Measurements from ENCODE around the gene GRAMD2A. TPM values are rescaled to one million over a fixed set of nuclear protein-coding genes. Genes with fewer than 3 reads are reported as not detected.
A peak's percentile ranks its signal among the peaks of the same experiment; 100 is the strongest.

Gene GRAMD2A
- total and polyA plus RNA-seq, 5 donors from 2014 or later: not detected

DNA sequence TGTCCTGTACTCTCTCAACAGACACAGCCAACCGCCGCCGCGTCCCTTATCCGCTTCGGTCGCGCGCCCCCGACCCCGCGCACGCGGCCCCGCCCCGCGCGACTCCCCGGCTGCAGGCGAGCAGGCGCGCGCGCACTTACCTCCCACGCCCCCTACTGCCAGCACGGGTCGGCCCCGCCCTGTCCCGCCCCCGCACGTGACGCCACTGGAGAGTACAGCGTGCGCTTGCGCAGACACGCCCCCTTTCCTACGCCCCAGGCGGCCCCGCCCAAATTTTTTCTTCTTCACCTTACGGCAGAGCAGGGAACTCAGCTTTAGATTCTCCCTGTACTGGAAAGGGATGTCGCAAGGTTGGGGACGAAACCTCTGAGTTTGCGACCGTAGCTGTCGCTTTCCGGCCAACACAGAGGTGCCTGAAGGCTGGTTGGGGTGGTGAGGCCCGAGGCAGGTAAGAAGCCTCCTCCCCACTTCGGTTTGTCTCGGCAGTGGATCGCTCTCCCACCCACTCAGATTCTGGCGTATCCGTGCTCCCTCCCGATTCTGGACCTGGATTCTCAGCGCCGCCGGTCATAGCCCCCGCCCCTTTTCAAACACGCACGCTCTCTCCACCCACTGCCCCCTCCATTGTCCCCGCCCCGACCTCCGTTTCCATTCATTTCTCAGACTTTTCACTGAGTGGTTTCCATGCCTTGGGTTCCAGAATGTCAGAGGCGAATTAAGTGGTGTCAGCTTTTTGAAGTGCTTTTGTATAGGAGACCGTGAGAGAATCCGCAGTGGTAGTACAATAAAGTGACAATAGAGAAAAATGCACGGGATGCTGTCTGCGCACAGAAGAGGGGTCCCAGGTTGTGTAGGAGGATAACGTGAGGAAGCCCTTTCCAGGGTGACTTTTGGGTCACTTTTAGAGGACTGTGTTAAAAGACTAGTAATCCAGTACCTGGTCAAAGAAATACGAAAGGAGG is 79.3 kb downstream of the GRAMD2A start, which contains the start of the genes MYO9A and SENP8:
Gene MYO9A, minus strand, starts transcription at position 134 of the 962 bp plus-strand sequence. CDS start 71,587 bp downstream, outside the sequence.
Gene SENP8, plus strand, starts transcription at position 387 of the 962 bp plus-strand sequence. CDS start 21,221 bp downstream, outside the sequence.
- H3K36me3 Mint-ChIP-seq: no peaks in the 10 kb centered on the region
- H3K27ac Mint-ChIP-seq: peak within 1 kb of the TSS; percentile 89 to 99 (median 98)

DNA sequence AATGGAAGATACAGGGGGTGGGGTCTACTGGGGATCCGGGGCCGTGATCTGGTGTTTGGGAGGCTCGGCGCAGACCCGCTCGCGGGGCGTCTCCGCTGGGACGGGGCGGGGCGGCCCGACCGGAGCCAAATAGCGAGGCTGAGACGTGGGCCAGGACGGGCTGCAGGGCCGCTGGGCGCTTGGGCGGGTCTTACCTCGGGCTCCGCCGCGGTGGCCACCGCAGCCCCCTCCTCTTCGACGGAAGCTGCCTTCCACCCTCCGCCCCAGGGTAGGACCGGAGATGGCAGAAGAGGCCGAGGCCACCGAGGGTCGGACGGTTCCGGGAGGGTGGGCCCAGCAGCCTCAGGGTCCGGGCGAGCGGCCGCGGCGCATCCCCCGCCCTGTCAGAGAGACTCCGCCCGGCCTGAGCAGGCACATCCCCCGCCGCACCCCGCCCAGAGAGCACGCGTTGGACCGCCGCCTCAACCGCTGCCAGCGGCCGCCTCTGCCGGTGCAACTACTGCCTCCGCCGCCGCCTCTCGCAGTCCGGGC is 80.0 kb downstream of the GRAMD2A start:
- H3K4me1 Mint-ChIP-seq: peaks cover 16 to 48% (median 34%) of the 10 kb centered on the region in 4 donors
- H3K27ac ChIP-seq (ENCODE audit: insufficient read depth, low read length, poor library complexity, severe bottlenecking): peak overlapping the region; percentile 95
- no peaks in the 10 kb centered on the region for H3K9me3 ChIP-seq (ENCODE audit: control insufficient read depth in 2 of 2, low read length in 2 of 2)
- H3K36me3 ChIP-seq (ENCODE audit: control insufficient read depth, insufficient read depth, low read length): no peaks in the 10 kb centered on the region
- peaks cover 18% of the 10 kb centered on the region for H3K4me1 ChIP-seq (ENCODE audit: control insufficient read depth, insufficient read depth, low read length, poor library complexity, severe bottlenecking)
- H3K27me3 ChIP-seq (ENCODE audit: control insufficient read depth, insufficient read depth, low read length): no peaks in the 10 kb centered on the region
- DNase-seq (peak; percentile 55 to 82 (median 65)), ATAC-seq (ENCODE audit: low read depth in 2 of 2) (peak; percentile 18 to 21)
- H3K36me3 Mint-ChIP-seq: no peaks in the 10 kb centered on the region
- peak overlapping the region; percentile 12 to 98 (median 91) for H3K27ac Mint-ChIP-seq
- H3K4me3 Mint-ChIP-seq: peak overlapping the region; percentile 94 to 99 (median 96)
- H3K4me3 ChIP-seq (ENCODE audit: low read depth, low read length): peak overlapping the region; percentile 89
- peaks cover 0 to 1% (median 0%) of the 10 kb centered on the region in 7 donors for H3K9me3 Mint-ChIP-seq
- H3K27me3 Mint-ChIP-seq: no peaks in the 10 kb centered on the region

More for the DNA sequence above, 79.3 kb downstream of the GRAMD2A start, which contains the start of the genes MYO9A and SENP8:
- H3K27ac ChIP-seq (ENCODE audit: insufficient read depth, low read length, poor library complexity, severe bottlenecking): peak within 1 kb of the TSS; percentile 95
- H3K4me1 ChIP-seq (ENCODE audit: control insufficient read depth, insufficient read depth, low read length, poor library complexity, severe bottlenecking): peaks cover 18% of the 10 kb centered on the region
- no peaks in the 10 kb centered on the region for H3K27me3 Mint-ChIP-seq
- no peaks in the 10 kb centered on the region for H3K36me3 ChIP-seq (ENCODE audit: control insufficient read depth, insufficient read depth, low read length)
- H3K4me1 Mint-ChIP-seq: peaks cover 16 to 45% (median 31%) of the 10 kb centered on the region in 4 donors
- no peaks in the 10 kb centered on the region for H3K9me3 ChIP-seq (ENCODE audit: control insufficient read depth in 2 of 2, low read length in 2 of 2)
- no peaks in the 10 kb centered on the region for H3K27me3 ChIP-seq (ENCODE audit: control insufficient read depth, insufficient read depth, low read length)
- H3K4me3 ChIP-seq (ENCODE audit: low read depth, low read length): peak within 1 kb of the TSS; percentile 89
- DNase-seq (peak; percentile 96 to 98 (median 98)), ATAC-seq (ENCODE audit: low read depth in 2 of 2) (peak; percentile 82 to 84)
- H3K4me3 Mint-ChIP-seq: peak within 1 kb of the TSS; percentile 94 to 99 (median 96)
- H3K9me3 Mint-ChIP-seq: peaks cover 0 to 1% (median 0%) of the 10 kb centered on the region in 7 donors

GRCh38 chr15:72116731-72117485 is 80.7 kb downstream of the GRAMD2A start:
- Mint-ChIP-seq H3K27me3 (no peaks in the 10 kb centered on the region), H3K4me3 (peak overlapping the region; percentile 94 to 99 (median 96)), H3K9me3 (peaks cover 0 to 1% (median 0%) of the 10 kb centered on the region in 7 donors), H3K4me1 (peaks cover 16 to 48% (median 35%) of the 10 kb centered on the region in 4 donors), H3K27ac (peak overlapping the region; percentile 2 to 93 (median 91)), H3K36me3 (no peaks in the 10 kb centered on the region)
- H3K27me3 ChIP-seq (ENCODE audit: control insufficient read depth, insufficient read depth, low read length): no peaks in the 10 kb centered on the region
- peak overlapping the region; percentile 95 for H3K27ac ChIP-seq (ENCODE audit: insufficient read depth, low read length, poor library complexity, severe bottlenecking)
- ATAC-seq (ENCODE audit: low read depth in 2 of 2): peak in 1 of 2 donors; percentile 1
- H3K4me1 ChIP-seq (ENCODE audit: control insufficient read depth, insufficient read depth, low read length, poor library complexity, severe bottlenecking): peaks cover 18% of the 10 kb centered on the region
- H3K36me3 ChIP-seq (ENCODE audit: control insufficient read depth, insufficient read depth, low read length): no peaks in the 10 kb centered on the region
- peak overlapping the region; percentile 89 for H3K4me3 ChIP-seq (ENCODE audit: low read depth, low read length)
- peak in 1 of 3 donors; percentile 47 for DNase-seq
- no peaks in the 10 kb centered on the region for H3K9me3 ChIP-seq (ENCODE audit: control insufficient read depth in 2 of 2, low read length in 2 of 2)

- H3K9me3 ChIP-seq (ENCODE audit: control insufficient read depth in 2 of 2, low read length in 2 of 2): no peaks in the 10 kb centered on the region
- H3K4me1 Mint-ChIP-seq: peaks cover 16 to 39% (median 33%) of the 10 kb centered on the region in 4 donors
- peaks cover 13% of the 10 kb centered on the region for H3K4me1 ChIP-seq (ENCODE audit: control insufficient read depth, insufficient read depth, low read length, poor library complexity, severe bottlenecking)
- no peaks in the 10 kb centered on the region for H3K27me3 ChIP-seq (ENCODE audit: control insufficient read depth, insufficient read depth, low read length)
- no peaks in the 10 kb centered on the region for H3K36me3 ChIP-seq (ENCODE audit: control insufficient read depth, insufficient read depth, low read length)
- H3K4me3 ChIP-seq (ENCODE audit: low read depth, low read length): no peak overlapping the region
- no peak overlapping the region for H3K27ac Mint-ChIP-seq
- H3K9me3 Mint-ChIP-seq: peaks cover 0 to 1% (median 0%) of the 10 kb centered on the region in 7 donors
- H3K36me3 Mint-ChIP-seq: peaks cover 4% of the 10 kb centered on the region
- no peak for DNase-seq
- ATAC-seq (ENCODE audit: low read depth in 2 of 2): no peak
- H3K27me3 Mint-ChIP-seq: no peaks in the 10 kb centered on the region
- H3K4me3 Mint-ChIP-seq: peak overlapping the region in 2 of 4 donors; percentile 4 to 76
- no peak overlapping the region for H3K27ac ChIP-seq (ENCODE audit: insufficient read depth, low read length, poor library complexity, severe bottlenecking)
These were observed 84.1 kb downstream of the GRAMD2A start for GRCh38 chr15:72113347-72114031.

GRCh38 chr15:72112805-72113204 is 84.8 kb downstream of the GRAMD2A start:
- no peaks in the 10 kb centered on the region for H3K27me3 Mint-ChIP-seq
- H3K4me1 Mint-ChIP-seq: peaks cover 16 to 39% (median 35%) of the 10 kb centered on the region in 4 donors
- peaks cover 0 to 1% (median 0%) of the 10 kb centered on the region in 7 donors for H3K9me3 Mint-ChIP-seq
- no peak overlapping the region for H3K27ac ChIP-seq (ENCODE audit: insufficient read depth, low read length, poor library complexity, severe bottlenecking)
- no peak for ATAC-seq (ENCODE audit: low read depth in 2 of 2)
- H3K36me3 ChIP-seq (ENCODE audit: control insufficient read depth, insufficient read depth, low read length): no peaks in the 10 kb centered on the region
- peaks cover 13% of the 10 kb centered on the region for H3K4me1 ChIP-seq (ENCODE audit: control insufficient read depth, insufficient read depth, low read length, poor library complexity, severe bottlenecking)
- peaks cover 7% of the 10 kb centered on the region for H3K36me3 Mint-ChIP-seq
- H3K4me3 ChIP-seq (ENCODE audit: low read depth, low read length): no peak overlapping the region
- DNase-seq: no peak
- H3K9me3 ChIP-seq (ENCODE audit: control insufficient read depth in 2 of 2, low read length in 2 of 2): no peaks in the 10 kb centered on the region
- H3K27ac Mint-ChIP-seq: no peak overlapping the region
- H3K27me3 ChIP-seq (ENCODE audit: control insufficient read depth, insufficient read depth, low read length): no peaks in the 10 kb centered on the region
- H3K4me3 Mint-ChIP-seq: peak overlapping the region in 1 of 4 donors; percentile 76

GRCh38 chr15:72112116-72112515 is 85.5 kb downstream of the GRAMD2A start:
- DNase-seq (no peak), ATAC-seq (ENCODE audit: low read depth in 2 of 2) (no peak)
- Mint-ChIP-seq H3K36me3 (peaks cover 7% of the 10 kb centered on the region), H3K9me3 (no peaks in the 10 kb centered on the region), H3K27me3 (no peaks in the 10 kb centered on the region), H3K27ac (no peak overlapping the region), H3K4me1 (peaks cover 16 to 39% (median 34%) of the 10 kb centered on the region in 4 donors), H3K4me3 (no peak overlapping the region)
- Histone ChIP-seq H3K4me3 (ENCODE audit: low read depth, low read length) (no peak overlapping the region), H3K9me3 (ENCODE audit: control insufficient read depth in 2 of 2, low read length in 2 of 2) (no peaks in the 10 kb centered on the region), H3K4me1 (ENCODE audit: control insufficient read depth, insufficient read depth, low read length, poor library complexity, severe bottlenecking) (peaks cover 9% of the 10 kb centered on the region), H3K27me3 (ENCODE audit: control insufficient read depth, insufficient read depth, low read length) (no peaks in the 10 kb centered on the region), H3K27ac (ENCODE audit: insufficient read depth, low read length, poor library complexity, severe bottlenecking) (no peak overlapping the region), H3K36me3 (ENCODE audit: control insufficient read depth, insufficient read depth, low read length) (no peaks in the 10 kb centered on the region)
